Activated CD8-positive, alpha-beta T cell treated with anti-CD3 and anti-CD28 coated beads for 36 hours (primary cell): Measurements from ENCODE around the gene WNT3. TPM values are rescaled to one million over a fixed set of nuclear protein-coding genes. Genes with fewer than 3 reads are reported as not detected.

ENCODE experiments used
- ATAC-seq: fragments of 200-7000 bp; cut with Tn5 transposase; one replicate; pipeline ENCODE4 v1.10.0; 2021; ENCODE audit warnings: mild to moderate bottlenecking, moderate library complexity
- CTCF ChIA-PET: fragments of 350-600 bp; sonication (Branson Sonifier 250); formaldehyde crosslinking; loops from one replicate; lab custom pipeline; 2021; ENCODE audit warnings: antibody characterized with exemption; lab: Charles Lee
- POLR2A ChIA-PET: fragments of 350-600 bp; sonication (Branson Sonifier 250); formaldehyde crosslinking; loops from one replicate; lab custom pipeline; 2021; ENCODE audit warnings: antibody characterized with exemption; lab: Charles Lee
- DNase-seq: peaks from one replicate; pipeline ENCODE4 v3.0.0-alpha.2; 2020
- H3K27ac Mint-ChIP-seq: one replicate; pipeline ENCODE4 v1.8.0; 2021; ENCODE audit warnings: mild to moderate bottlenecking, mixed read lengths
- H3K27me3 Mint-ChIP-seq: one replicate; pipeline ENCODE4 v1.8.0; 2021; ENCODE audit warnings: mixed read lengths
- H3K36me3 Mint-ChIP-seq: one replicate; pipeline ENCODE4 v1.8.0; 2021; ENCODE audit warnings: low read depth, mixed read lengths
- H3K4me1 Mint-ChIP-seq: one replicate; pipeline ENCODE4 v1.8.0; 2021; ENCODE audit warnings: low read depth, mixed read lengths
- H3K4me3 Mint-ChIP-seq: one replicate; pipeline ENCODE4 v1.8.0; 2021; ENCODE audit warnings: mild to moderate bottlenecking, moderate library complexity, mixed read lengths
- H3K9me3 Mint-ChIP-seq: one replicate; pipeline ENCODE4 v1.8.0; 2021; ENCODE audit warnings: mixed read lengths
- CTCF ChIP-seq: fragments of 200-600 bp; IDR thresholded peaks from one replicate; pipeline ENCODE4 v1.8.0; 2022; ENCODE audit warnings: antibody characterized with exemption, mild to moderate bottlenecking
- intact Hi-C: fragments of 100-400 bp; cut with micrococcal nuclease; formaldehyde crosslinking; loops from one replicate; pipeline ENCODE4 v1.10.0; 2022
- total RNA-seq, 2 experiments: library from RNA; stranded (reverse); gene quantifications; one replicate each; pipeline ENCODE4 v1.2.3, GENCODE V29; 2021

The WNT3 gene
- total RNA-seq, 2 experiments from 2014 or later: 0.09 TPM; not detected in 1

DNA sequence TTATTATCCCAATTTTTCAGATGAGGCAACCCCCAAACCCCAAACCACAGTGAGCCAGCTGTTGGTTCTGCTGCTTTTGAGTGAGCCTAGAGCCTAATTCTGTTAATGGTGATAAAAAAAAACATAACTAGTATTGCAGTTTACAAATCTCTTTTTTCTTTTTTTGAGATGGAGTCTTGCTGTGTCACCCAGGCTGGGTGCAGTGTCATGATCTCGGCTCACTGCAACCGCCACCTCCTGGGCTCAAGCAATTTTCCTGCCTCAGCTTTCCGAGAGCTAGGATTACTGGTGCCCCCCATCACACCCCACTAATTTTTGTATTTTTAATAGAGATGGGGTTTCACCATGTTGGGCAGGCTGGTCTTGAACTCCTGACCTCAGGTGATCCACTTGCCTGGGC lies 36.0 kb upstream of the WNT3 start:
- intact Hi-C loops: no loop called here
- H3K36me3 Mint-ChIP-seq: no peaks in the 10 kb centered on the region
- H3K27ac Mint-ChIP-seq: no peak overlapping the region
- no peaks in the 10 kb centered on the region for H3K9me3 Mint-ChIP-seq
- CTCF ChIA-PET: interaction anchor here (1.5 kb wide), 1 partner anchor 13 kb away, joined by 7 read pairs; no protein-coding TSS in a partner anchor
- no peak for DNase-seq
- H3K4me3 Mint-ChIP-seq: no peak overlapping the region
- TF ChIP-seq CTCF: no peak
- peaks cover 48% of the 10 kb centered on the region for H3K27me3 Mint-ChIP-seq
- no peak for ATAC-seq
- H3K4me1 Mint-ChIP-seq: peaks cover 6% of the 10 kb centered on the region
- POLR2A ChIA-PET: no interaction called here

DNA sequence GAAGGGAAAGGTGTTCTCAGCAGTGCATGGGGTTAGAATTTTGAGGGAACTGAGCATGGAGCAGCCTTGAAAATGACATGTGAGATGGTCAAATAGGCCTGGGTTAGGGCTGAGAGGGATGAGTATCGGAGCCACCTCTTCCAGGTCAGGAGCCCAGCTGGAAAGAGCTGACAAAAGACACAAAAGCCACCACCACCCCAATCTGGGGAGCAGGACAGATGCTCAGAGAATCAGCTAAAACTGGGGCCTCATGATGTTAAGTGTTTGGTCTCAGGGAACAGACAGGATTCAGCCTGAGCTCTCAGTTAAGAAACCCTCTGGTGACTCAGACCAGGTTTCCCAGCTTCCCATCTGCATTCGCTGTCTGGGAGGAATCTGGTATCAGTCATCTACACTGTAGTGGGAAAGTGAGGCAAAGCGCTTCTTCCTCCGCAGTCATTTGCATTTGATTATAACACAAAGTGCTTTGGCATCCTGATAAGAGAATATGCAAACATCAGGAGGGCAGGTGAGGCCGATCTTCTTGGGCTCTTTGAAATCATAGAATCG lies 35.5 kb upstream of the WNT3 start:
- no peaks in the 10 kb centered on the region for H3K9me3 Mint-ChIP-seq
- H3K27ac Mint-ChIP-seq: no peak overlapping the region
- TF ChIP-seq CTCF: no peak
- ChIA-PET CTCF (interaction anchor here (1.2 to 2.5 kb wide), 5 partner anchors 10 to 89 kb away, joined by 3 to 11 read pairs (median 7); no protein-coding TSS in a partner anchor), POLR2A (interaction anchor here (1.3 kb wide), 1 partner anchor 119 kb away, joined by 3 read pairs; no protein-coding TSS in a partner anchor)
- H3K4me3 Mint-ChIP-seq: no peak overlapping the region
- H3K36me3 Mint-ChIP-seq: no peaks in the 10 kb centered on the region
- ATAC-seq (no peak), DNase-seq (no peak)
- peaks cover 50% of the 10 kb centered on the region for H3K27me3 Mint-ChIP-seq
- intact Hi-C loops: no loop called here
- peaks cover 6% of the 10 kb centered on the region for H3K4me1 Mint-ChIP-seq

GRCh38 chr17:46851029-46851741 lies 32.7 kb upstream of the WNT3 start, which contains the start of gene WNT9B:
WNT9B (plus strand) TSS chr17:46851583; CDS start chr17:46851639, 56 bp downstream.
- peaks cover 60% of the 10 kb centered on the region for H3K27me3 Mint-ChIP-seq
- H3K4me3 Mint-ChIP-seq: peak within 1 kb of the TSS; percentile 52
- H3K36me3 Mint-ChIP-seq: no peaks in the 10 kb centered on the region
- intact Hi-C loops: no loop called here
- no peak for TF ChIP-seq CTCF
- POLR2A ChIA-PET: no interaction called here
- H3K9me3 Mint-ChIP-seq: no peaks in the 10 kb centered on the region
- no peak within 1 kb of the TSS for H3K27ac Mint-ChIP-seq
- H3K4me1 Mint-ChIP-seq: peaks cover 6% of the 10 kb centered on the region
- DNase-seq (no peak), ATAC-seq (no peak)
- CTCF ChIA-PET: no interaction called here

DNA sequence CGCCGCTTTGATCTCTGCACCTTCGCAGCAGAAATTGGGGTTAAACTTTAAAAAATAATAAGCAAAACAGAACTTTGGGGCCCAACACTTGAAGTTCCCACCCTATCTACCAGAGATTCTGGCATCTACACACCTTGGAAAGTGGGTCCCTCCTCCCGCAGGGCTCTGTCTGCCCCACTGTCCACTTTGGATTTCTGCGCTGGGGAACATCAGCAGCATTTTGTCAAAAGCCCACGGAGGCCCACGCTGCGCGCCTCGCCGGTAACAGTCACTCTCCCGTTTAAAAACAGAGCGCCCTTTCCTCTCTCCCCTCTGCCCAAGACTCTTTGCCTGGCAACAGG lies 32.2 kb upstream of the WNT3 start:
- Mint-ChIP-seq H3K27me3 (peaks cover 58% of the 10 kb centered on the region), H3K4me3 (no peak overlapping the region)
- POLR2A ChIA-PET: no interaction called here

More for the DNA sequence above, 32.2 kb upstream of the WNT3 start:
- Mint-ChIP-seq H3K36me3 (no peaks in the 10 kb centered on the region), H3K9me3 (no peaks in the 10 kb centered on the region), H3K27ac (no peak overlapping the region), H3K4me1 (peaks cover 6% of the 10 kb centered on the region)
- CTCF ChIA-PET: no interaction called here
- no peak for TF ChIP-seq CTCF
- intact Hi-C loops: no loop called here
- ATAC-seq: no peak
- DNase-seq: no peak
